RKO (cell line): ENCODE data around the gene BRME1.
A peak's percentile ranks its signal among the peaks of the same experiment; 100 is the strongest.
"Not testable (repeated sequence)": the region's sequence is repeated elsewhere in the genome, so short reads cannot be mapped to it uniquely, and the experiment has no call there.

Experiments used
- DNase-seq: peaks from one replicate; pipeline ENCODE4 v3.0.0-alpha.2; 2016; ENCODE audit warnings: low spot score

The BRME1 gene

DNA sequence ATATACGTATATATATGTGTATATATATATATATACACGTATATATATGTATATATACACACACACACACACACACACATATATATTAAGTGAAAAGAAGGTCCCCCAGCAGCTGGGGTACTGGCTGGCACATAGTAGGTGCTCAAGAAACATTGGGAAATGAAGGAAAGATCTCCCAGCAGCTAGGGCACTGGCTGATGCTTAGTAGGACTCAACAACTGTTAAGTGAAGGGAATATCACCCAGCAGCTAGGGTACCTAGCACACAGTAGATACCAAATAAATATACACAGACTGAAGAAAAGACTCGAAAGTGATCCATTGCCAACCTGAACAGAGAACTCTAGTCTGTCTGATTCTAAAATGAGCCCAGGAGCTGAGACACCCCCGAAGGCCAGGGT, 20.1 kb upstream of the BRME1 start:
- DNase-seq, result no peak

DNA sequence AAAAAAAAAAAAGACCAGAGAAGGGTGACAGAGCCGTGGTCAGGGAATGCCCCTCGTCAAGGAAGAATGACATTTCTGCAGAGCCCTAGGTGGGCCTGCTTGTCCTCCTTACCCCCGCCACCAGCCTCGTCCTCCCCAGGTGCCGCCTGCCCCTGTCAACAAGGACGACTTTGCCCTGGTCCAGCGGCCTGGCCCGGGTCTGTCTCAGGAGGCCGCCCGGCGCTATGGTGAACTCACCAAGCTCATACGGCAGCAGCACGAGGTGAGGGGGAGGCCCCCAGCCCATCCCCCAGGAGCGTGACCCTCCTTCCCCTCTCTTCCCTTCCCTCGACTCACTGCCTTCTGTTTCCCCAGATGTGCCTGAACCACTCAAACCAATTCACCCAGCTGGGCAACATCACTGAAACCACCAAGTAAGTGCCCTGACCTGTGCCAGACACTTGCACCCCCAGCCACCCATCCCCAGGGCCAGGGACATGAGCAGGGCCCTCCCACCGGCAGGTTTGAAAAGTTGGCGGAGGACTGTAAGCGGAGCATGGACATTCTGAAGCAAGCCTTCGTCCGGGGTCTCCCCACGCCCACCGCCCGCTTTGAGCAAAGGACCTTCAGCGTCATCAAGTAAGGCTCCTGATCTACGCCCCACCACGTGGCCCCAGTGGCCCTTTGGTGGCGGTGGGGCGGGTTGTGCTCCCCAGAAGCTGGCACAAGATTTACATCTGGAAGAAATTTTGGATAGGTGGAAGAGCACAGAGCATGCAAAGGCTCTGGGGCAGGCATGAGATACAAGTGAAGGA, 17.5 kb upstream of the BRME1 start:
- no peak for DNase-seq

DNA sequence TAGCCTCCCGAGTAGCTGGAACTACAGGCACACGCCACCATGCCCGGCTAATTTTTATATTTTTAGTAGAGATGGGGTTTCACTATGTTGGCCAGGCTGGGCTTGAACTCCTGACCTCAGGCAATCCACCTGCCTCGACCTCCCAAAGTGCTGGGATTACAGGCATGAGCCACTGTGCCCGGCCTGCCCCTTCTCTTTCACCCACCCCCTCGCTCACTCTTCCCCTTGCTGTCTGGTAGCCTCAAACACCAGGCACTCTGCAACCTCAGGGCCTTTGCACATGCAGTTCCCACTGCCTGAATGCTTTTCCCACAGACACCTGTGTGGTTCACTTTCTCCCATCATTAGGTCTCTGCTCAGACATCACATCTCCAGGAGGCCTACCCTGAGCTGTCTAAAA, 16.2 kb upstream of the BRME1 start:
- DNase-seq, result not testable (repeated sequence)

DNA sequence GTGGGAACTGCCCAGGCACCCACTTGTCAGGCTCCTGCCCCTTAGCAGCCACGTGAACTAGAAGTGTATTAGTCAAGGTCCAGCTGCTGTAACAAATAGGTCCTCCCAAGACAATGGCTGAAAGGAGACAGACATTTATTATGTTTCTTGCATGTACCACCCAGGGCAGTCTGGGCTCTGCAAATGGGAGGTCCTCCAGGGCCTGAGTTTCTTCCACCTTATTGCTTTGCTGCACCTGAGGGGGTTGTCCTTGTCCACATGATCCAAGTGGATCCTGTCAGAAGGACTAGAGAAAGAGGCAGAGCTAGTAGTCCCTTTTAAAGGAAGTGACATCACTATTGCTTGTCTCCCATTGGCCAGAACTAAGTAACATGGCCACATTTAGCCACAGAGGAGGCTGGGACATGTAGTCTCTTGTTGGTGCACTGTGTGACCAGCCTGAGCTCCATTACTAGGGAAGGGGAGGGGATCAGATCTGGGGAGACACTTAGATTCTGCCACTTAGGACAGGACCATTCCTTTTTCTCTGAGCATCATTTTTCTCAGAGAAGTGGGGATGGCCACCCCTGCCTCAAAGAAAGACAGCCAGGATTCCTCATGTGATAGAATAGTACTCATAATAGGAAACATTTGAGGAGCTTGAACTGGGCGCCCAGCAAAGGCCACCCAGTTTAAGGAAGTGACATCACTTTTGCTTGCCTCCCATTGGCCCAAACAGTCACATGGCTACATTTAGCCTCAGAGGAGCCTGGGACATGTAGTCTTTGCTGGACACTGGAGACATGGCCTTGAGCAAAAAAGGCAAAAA, 15.2 kb upstream of the BRME1 start:
- peak; percentile 77 for DNase-seq

DNA sequence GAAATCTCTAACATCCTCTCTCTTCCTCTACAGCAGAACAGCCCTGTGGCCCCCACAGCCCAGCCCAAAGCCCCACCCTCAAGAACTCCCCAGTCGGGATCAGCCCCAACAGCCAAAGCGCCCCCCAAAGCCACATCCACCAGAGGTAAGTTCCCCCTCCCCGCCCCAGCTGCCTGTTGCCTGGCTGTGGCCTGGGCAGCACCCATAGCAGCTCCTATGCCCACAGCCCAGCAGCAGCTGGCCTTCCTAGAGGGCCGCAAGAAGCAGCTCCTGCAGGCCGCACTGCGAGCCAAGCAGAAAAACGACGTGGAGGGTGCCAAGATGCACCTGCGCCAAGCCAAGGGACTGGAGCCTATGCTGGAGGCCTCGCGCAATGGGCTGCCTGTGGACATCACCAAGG, 14.6 kb upstream of the BRME1 start:
- no peak for DNase-seq

DNA sequence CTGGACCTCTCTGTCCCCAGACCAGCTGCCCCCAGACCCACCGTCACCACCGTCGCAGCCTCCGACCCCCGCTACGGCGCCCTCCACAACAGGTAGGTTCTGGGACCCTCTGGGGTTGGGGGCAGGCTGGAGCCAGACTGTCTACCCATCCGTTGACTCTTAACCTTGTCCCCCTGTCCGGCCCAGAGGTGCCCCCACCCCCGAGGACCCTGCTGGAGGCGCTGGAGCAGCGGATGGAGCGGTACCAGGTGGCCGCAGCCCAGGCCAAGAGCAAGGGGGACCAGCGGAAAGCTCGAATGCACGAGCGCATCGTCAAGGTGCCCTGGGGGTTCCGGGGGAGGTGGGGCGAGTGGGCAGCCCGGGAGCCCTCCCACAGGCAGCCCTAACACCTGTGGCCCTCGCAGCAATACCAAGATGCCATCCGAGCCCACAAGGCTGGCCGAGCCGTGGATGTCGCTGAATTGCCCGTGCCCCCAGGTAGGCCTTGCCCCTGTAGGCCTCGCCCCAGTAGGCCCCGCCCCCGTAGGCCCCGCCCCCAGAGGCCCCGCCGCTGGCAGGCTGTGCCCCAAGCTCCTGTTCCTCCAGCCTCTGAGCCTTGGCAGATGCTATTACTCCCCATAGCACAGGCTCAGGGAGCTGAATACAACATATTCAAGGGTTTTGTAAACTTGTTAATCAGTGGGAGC, 13.0 kb upstream of the BRME1 start:
- DNase-seq, result no peak

DNA sequence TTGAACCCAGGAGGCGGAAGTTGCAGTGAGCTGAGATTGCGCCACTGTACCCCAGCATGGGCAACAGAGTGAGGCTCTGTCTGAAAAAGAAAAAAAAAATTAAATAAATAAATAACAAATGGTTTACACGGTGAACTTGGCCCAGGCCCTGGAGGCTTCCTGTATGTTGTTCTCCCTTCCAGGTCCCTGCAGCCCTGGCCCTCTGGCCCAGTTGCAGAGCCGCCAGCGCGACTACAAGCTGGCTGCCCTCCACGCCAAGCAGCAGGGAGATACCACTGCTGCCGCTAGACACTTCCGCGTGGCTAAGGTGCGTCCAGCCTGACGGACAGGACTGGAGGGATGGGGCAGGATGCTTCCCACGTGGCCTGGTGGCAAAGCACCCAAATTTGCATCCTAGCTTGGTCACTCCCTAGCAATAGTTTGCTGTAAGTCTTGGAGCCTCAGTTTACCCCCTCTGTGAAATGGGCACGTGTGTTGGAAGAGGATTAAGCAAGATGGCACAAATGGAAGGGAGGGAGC, 12.0 kb upstream of the BRME1 start:
- DNase-seq, result no peak

DNA sequence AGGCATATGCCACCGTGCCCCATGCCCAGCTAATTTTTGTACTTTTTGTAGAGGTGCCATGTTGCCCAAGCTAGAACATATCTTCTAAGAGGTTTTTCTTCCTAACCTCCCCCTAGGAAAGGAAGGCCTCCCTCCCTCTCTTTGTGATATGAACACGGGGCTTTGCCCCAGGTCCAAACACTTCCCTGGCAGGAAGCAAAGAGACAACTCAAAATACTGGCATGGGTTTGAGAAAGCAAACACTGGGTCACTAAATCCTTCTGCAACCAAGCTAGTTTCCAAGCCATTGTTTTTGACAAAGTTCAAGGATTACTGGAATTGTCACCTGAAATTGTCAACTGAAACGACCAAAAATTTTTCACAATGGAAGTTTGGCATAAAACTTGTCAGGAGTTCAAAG, 8.9 kb upstream of the BRME1 start:
- no peak for DNase-seq

DNA sequence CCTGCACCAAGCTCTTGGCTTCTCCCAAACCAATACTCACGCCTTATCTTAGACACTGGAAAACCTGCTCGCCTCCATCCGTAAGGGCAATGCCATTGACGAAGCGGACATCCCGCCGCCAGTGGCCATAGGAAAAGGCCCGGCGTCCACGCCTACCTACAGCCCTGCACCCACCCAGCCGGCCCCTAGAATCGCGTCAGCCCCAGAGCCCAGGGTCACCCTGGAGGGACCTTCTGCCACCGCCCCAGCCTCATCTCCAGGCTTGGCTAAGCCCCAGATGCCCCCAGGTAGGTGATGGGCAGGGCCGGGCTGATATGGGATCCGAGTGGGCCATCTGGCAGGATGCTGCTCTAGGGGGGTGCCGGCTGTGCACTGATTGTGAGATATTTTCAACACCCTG, 7.4 kb upstream of the BRME1 start:
- no peak for DNase-seq

DNA sequence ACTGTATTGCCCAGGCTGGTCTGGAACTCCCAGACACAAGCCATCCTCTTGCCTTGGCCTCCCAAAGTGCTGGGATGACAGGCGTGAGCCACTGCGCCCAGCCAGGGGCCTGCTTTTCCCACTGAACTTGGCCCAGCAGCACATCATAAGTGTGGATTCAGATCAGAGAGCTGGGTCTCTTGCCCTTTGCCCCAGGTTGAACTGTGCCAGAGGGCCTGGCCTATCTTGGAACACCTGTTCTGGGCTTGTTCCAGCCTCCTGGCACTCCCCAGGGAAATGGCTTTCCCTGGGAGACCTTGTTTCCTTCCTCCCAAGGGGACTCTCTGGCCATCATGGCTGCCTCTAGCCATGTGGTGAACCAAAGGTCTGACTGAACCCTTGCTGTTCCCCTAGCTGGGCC, 3.5 kb upstream of the BRME1 start:
- no peak for DNase-seq

DNA sequence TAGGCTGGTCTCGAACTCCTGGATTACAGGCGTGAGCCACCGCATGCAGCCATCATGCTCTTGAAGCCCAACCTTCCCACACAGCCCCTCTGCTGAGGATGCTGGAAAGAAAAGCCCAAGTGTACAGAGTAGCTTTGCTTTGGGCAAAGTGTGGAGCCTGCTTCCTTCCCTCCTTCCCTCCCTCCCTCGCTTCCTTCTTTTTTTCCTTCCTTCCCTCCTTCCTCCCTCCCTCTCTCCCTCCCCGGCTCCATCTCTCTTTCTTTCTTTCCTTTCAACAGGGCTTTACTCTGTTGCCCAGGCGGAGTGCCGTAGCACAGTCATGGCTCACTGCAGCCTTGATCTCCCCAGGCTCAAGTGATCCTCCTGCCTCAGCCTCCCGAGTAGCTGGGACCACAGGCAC, 2.8 kb upstream of the BRME1 start:
- no peak for DNase-seq

DNA sequence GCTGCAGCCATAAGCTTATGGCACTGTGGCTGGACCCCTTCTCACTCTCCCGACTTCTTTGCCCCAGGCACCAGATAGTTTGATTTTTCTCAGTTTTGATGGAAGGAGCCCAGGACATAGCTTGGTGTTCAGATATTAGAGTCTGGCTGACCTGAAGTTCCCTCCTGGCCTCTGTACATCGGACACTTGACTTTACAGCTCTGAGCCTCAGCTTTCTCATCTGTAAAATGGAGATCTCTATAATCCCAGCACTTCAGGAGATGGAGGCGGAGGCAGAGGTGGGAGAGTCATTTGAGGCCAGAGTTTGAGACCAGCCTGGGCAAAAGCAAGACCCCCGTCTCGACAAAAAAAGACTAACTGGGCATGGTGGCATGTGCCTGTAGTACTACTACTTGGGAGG, 993 bp upstream of the BRME1 start:
- DNase-seq, result no peak

DNA sequence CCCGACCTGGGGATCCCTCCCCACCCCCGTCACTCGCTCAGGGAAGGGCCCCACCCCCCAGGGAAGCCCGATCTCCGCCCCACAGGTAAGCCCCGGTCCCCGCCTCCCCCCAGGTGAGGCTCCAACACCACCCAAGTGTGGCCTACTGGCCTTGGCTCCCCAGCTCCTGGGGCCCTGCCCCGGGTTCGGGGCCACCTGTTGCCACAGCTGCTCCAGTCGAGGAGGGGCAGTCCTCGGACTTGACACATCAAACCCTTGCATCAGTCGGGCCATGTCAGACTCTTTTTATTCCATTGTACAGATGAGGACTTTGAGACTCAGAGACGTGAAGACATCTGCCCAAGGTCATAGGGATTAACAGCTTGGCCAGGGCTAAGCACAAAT, 596 bp upstream of the BRME1 start:
- peak; percentile 53 for DNase-seq

DNA sequence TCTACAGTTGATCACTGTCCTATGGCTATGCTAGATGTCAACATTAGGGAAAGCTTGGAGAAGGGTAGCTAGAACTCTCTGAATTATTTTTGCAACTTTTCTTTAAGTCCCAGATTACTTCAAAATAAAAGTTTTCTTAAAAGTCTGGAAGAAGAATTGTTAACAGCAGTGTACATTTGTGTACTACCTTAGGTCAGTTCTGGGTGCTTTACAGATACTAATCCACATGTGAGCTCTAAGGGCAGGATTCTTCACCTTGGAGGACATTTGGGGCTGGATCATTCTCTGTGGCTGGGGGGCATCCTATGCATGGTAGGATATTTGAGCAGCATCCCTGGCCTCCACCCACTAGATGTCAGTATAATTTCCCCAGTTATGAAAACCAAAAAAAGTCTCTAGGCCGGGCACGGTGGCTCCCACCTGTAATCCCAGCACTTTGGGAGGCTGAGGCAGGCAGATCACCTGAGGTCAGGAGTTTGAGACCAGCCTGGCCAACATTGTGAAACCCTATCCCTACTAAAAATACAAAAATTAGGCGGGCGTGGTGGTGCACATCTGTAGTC, 2.8 kb downstream of the BRME1 start:
- peak; percentile 56 for DNase-seq

DNA sequence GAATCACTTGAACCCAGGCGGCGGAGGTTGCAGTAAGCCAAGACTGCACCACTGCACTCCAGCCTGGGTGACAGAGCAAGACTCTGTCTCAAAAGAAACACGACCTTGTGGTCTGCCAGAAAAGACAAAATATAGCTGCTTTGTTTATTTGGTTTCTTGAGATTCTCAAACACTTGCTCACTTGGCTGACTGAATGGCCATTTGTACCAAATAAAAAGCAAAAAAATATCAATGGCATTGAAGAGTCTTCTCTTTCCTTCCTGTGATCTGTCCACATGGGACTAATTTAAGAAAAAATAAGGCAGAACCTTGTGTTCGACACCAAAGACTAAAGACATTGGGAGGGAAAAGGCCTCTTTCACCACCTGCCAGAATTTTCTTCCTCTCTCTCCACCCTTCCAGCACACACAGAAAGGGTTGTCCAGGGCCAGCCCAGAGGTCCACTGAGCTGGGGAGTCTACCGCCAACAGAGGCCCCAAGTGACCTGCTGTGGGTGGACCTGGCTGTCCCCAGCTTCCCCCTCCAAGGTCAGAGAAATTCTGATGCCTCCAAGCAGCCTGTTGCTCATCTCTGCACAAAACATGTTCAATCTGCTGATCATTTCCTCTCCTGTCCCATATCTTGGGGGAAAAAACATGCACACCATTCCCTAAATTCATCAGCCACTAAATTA, 5.9 kb downstream of the BRME1 start:
- no peak for DNase-seq

DNA sequence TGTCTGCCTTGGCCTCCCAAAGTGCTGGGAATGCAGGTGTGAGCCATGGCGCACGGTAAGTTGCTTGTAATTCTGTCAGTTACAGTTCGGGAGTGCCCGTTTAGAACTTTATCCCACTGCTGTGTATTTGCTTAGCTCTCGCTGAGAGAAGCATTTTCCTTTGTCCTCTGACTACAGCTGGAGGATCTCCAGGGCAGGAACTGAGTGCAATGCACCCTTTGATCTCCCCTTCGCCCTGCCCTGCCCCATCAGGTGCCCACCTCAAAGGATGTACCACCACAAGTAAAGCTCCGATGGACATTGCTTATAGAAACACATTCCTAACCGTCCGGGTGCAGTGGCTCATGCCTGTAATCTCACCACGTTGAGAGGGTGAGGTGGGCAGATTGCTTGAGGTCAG, 6.5 kb downstream of the BRME1 start:
- DNase-seq, result no peak

DNA sequence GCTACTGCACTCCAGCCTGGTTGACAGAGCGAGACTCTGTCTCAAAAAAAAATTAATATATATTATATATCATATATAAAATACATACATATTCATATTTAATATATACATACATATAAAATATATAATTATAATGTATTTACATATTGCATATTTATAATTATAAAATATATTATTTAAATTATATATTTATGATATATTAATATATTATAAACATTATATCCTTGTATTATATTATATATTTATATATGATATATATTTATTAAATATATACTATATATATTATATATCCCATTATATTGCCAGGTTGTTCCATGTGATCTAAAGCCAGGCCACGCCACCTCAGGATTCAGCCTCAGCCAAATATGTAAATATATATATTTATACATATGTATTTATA, 9.7 kb downstream of the BRME1 start:
- no peak for DNase-seq

DNA sequence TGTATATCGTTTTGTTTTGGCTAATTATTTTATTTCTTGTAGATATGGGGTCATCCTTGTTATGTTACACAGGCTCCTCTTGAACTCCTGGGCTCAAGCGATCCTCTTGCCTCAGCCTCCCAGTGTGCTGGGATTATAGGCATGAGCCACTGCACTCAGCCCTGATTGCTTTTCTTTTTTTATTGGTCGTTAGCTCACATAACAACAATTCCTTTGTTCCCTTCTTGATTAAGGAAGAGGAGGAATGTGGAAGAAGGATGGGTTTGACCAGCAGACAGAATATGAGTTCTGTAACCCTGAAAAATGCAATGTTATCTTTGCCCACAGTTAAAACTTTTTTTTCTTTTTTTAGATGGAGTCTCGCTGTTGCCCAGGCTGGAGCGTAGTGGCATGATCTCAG, 11.4 kb downstream of the BRME1 start:
- DNase-seq, result no peak

DNA sequence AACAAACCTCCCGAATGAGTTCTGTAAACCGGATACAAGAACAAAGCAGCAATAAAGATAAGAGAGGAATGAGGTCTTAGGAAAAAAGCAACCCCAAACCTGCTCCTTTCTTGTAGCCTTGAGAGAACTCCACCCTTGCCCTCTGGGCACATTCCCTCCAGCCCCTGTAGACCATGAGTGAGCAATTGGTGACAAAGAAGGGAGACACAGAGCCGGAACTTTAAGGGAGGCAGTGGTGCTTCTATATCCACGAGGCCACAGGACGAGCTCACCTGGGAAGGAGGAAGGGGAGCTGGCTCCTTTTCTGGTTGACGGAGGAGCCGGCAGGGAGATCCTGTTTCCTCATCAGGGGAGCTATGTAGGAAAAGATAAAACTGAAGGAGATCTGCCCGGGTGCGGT, 13.0 kb downstream of the BRME1 start:
- DNase-seq, result no peak

DNA sequence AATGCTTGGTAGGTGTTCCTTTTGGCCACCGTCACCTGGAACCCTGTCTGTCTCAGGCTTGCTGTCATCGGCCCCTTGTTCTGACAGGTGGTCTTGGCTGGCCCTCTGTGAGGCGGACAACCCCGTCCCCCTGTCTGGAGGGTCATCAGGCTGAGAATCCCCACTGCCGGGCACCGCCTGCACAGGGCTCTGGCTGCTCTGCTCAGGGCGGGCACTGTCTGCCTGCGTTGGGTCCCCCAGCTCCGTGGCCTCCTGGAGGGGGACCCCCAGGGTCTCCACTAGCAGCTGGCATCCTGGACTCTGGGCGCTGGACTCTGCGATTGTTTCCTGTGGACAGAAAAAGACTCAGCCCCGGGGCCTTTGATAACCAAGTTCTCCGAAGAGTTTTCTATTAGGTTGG, 15.8 kb downstream of the BRME1 start:
- no peak for DNase-seq

DNA sequence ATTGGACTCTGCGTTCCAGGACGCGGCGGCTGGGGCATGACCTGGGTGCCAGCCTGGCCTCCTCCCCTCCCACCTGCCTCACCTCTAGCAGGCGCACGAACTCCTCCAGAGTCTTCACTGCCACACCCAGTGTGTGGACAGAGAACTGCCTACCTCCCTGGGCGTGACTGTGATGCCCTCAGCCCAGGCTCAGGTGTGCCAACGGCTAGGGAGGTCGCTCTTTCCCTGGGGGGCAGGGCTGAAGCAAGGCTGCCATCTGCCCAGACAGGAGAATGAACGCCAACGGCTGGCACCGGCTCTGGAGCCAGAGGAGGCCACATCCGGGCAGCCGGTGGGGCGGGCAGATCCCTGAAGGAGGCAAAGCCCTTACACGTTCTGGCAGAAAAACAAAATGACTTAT, 17.6 kb downstream of the BRME1 start:
- DNase-seq, result no peak

DNA sequence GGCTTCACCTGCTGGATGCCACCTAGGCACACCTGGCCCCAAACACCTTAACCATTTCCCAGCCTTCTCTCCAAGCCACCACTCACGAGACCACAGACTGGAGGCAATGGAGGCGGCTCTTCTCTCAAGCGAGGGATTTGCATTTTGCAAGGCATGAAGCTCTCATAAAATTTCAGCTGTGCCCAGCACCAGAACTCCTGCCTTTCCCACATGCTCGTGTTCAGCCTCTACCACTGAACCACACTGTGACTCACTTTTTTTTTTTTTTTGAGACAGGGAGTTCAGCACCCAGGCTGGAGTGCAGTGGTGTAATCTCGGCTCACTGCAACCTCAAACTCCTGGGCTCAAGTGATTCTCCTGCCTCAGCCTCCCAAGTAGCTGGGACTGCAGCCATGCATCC, 18.4 kb downstream of the BRME1 start:
- DNase-seq, result no peak
